Cardiac fibroblast (primary cell): ENCODE data around the gene GNAS.

Source experiments
- DNase-seq, 2 donors: peaks; one replicate each; pipeline versions ENCODE4 v3.0.0 to v3.0.0-alpha.2; 2010; ENCODE audit warnings: low read depth in 2 of 2
- H3K4me3 ChIP-seq, 2 donors: replicated peaks in 1 of 2; 1 replicate in 1 of 2; 2 replicates in 1 of 2; pipeline ENCODE4 v1.5.1; 2011; ENCODE audit warnings: low read depth in 2 of 2, low read length in 2 of 2, mild to moderate bottlenecking in 2 of 2, moderate library complexity in 1 of 2
- CTCF ChIP-seq: IDR thresholded peaks from one replicate; pipeline ENCODE4 v1.5.1; 2011; ENCODE audit warnings: low read depth, mild to moderate bottlenecking, low read length, inconsistent platforms

The GNAS gene

GRCh38 chr20:58926802-58927489 is 74.4 kb downstream of the GNAS start:
- TF ChIP-seq CTCF: no peak
- no peak overlapping the region for H3K4me3 ChIP-seq
- no peak for DNase-seq

- DNase-seq: no peak
- TF ChIP-seq CTCF: no peak
These were observed 75.1 kb downstream of the GNAS start for GRCh38 chr20:58927490-58928061.

GRCh38 chr20:58930496-58930895 is 78.0 kb downstream of the GNAS start:
- DNase-seq: no peak
- TF ChIP-seq CTCF: no peak
- no peak overlapping the region for H3K4me3 ChIP-seq

More at GRCh38 chr20:58927490-58928061, 75.1 kb downstream of the GNAS start:
- no peak overlapping the region for H3K4me3 ChIP-seq

- DNase-seq: no peak
- no peak for TF ChIP-seq CTCF
- H3K4me3 ChIP-seq: no peak overlapping the region
These were observed 79.7 kb downstream of the GNAS start for GRCh38 chr20:58932170-58932569.

- no peak for TF ChIP-seq CTCF
- no peak for DNase-seq
- no peak overlapping the region for H3K4me3 ChIP-seq
These were observed 85.6 kb downstream of the GNAS start for GRCh38 chr20:58938078-58938477.

- no peak for TF ChIP-seq CTCF
- DNase-seq: no peak
These were observed 86.0 kb downstream of the GNAS start for GRCh38 chr20:58938541-58938940.

GRCh38 chr20:58941471-58941870 is 89.0 kb downstream of the GNAS start:
- DNase-seq: no peak

More at GRCh38 chr20:58938541-58938940, 86.0 kb downstream of the GNAS start:
- no peak overlapping the region for H3K4me3 ChIP-seq

More at GRCh38 chr20:58941471-58941870, 89.0 kb downstream of the GNAS start:
- no peak overlapping the region for H3K4me3 ChIP-seq
- no peak for TF ChIP-seq CTCF
